NCI-H1417 treated with DMSO at 0.1 percent for 48 hours (cell line): ENCODE results near the gene CKM.
"Not testable (repeated sequence)": the region's sequence is repeated elsewhere in the genome, so short reads cannot be mapped to it uniquely, and the experiment has no call there.

Experiments used
- DNase-seq: peaks from one replicate; lab custom pipeline; 2025; lab: John Stamatoyannopoulos, UW

CKM gene

DNA sequence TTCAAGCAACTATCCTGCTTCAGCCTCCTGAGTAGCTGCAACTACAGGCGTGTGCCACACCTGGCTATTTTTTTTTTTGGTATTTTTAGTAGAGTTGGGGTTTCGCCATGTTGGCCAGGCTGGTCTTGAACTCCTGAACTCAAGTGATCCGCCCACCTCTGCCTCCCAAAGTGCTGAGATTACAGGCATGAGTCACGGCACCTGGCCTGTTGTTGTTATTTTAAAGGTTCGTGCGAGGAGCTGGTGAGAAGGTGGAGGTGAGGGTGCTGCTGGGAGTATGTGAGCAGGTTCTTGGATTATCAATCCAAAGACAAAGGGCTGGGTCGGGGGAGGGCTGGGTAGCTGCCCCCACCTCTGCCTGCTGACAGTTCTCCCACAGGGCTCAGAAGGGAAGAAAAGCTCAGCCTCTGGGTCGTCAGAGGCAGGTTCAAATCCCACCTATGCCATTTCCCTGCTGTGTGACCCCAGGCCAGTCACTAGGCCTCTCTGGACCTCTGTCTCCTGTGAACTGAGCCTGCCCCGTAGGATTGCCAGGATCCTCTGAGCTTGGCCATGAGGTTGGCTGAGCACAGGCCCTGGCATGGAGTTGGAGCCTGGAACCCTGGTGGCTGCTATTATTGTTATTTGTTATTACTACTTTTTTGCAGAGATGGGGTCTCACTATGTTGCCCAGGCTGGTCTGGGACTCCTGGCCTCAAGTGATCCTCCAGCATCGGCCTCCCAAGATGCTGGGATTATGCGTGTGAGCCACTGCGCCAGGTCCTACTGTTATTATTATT, 1.5 kb downstream of the CKM start:
- DNase-seq, result no peak

GRCh38 chr19:45315304-45315703, 7.4 kb downstream of the CKM start:
- no peak for DNase-seq

DNA sequence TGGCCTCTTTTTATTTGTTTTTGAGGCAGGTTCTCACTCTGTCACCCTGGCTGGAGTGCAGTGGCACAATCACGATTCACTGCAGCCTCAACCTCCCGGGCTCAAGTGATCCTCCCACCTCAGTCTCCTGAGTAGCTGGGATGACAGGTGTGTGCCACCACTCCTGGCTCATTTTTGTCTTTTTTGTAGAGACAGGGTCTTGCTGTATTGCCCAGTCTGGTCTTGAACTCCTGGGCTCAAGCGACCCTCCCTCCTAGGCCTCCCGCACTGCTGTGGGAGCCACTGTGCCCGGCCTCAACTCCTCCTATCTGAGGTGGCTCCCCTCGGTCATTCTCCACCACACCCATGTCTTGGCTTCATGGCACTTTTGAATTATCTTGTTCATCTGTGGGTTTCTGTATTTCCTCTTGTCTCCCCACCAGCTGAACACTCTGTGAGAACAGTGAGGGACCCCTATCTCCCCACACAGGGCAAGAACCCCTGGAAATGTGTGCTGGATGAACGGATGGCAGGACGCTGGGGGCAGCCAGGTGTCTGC, 7.9 kb downstream of the CKM start:
- DNase-seq, result no peak

- not testable (repeated sequence) for DNase-seq
Measured at GRCh38 chr19:45312285-45312684, 10.4 kb downstream of the CKM start.

GRCh38 chr19:45311621-45312020, 11.1 kb downstream of the CKM start:
- no peak for DNase-seq

GRCh38 chr19:45309322-45309721, 13.4 kb downstream of the CKM start:
- not testable (repeated sequence) for DNase-seq

DNA sequence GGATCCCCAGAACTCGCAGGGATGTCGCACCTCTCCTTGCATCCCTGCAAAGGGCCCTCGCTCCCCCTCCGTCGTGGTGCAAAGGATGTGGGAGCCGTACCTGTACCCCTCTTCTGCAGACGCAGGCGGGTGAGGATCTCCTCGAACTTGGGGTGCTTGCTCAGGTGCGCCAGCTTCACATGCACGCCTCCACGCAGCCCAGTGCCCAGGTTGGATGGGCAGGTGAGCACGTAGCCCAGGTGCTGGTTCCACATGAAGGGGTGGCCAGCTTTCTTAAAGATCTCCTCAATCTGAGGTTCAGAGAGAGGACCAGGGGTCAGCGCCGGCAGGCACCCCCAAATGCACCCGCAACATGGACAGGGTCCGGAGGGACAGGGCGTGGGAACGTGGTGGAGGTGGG, 15.3 kb downstream of the CKM start:
- no peak for DNase-seq

- no peak for DNase-seq
Measured at GRCh38 chr19:45306518-45307027, 16.1 kb downstream of the CKM start.

DNA sequence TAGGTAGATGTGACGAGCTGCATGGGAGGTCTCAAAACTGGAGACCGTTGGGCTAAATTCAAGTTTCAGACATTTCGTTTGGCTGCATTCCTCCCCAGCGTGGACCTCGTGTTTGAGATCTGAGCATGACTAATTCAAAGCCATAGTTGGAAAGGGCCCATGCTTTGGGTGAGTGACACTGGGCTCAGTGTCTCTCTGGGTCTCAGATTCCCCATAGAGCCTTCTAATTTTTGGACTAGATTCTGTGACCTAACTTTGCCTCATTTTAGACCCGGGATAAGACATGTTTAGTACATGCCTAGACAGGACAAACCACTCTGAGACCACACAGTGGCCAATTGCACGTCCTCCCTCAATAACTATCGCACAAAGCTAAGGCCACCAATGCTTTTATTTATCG, 16.6 kb downstream of the CKM start:
- DNase-seq, result no peak

- DNase-seq, result no peak
Measured at GRCh38 chr19:45305421-45305820, 17.3 kb downstream of the CKM start.

DNA sequence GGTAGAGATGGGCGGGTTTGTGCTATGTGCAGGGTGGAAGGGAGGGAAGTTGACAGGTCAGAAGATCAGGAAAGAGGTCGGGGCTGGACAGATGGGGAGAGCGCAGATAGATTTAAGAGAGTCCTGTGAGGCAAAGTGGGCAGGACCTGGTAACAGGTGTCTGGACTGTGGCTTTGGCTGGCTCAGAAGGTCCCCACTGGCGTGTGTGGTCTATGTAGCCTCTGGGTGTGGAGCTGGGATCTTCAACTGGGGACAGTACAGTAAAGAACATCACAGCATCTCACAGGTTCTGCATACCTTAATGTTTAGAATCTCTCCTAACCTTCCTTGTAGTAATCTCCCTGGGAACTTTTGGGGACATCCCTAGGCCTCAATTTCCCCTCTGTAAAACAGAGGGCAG, 17.7 kb downstream of the CKM start:
- no peak for DNase-seq

DNA sequence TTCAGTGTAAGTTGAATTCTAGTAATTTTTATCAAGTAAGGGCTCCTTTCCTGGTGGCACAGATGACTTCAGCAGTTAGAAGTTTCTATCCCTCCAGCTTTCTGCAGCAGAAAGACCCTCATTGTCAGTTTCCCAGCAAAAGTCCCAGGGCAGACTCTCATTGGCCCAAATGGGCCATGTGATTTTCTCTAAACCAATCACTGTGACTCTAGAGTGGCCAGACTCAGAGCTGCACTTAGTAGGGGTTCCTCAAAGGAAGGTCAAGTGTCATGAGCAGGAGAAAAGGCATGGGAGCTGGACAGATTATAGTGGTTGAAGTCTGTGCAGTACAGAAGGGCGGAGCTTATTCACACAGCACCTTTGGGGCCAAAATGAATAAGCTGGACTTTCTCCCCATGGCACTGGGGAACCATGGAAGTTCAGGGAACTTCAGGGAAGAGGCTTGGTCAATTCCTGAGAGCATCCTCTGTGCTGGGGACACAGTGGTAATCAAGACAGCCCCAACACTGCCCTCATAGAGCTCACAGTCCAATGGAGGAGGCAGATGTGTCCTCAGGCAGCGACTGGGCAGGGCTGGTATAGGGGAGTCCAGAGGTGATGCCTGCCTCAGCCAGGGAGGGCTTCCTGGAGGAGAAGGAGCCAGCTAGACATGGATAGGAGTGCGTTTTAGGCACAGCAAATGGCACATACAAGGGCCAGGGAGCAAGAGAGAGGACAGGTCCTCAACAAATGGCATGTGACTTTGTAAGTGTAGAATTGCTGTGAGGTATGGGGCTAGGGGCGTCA, 18.3 kb downstream of the CKM start:
- DNase-seq, result no peak

DNA sequence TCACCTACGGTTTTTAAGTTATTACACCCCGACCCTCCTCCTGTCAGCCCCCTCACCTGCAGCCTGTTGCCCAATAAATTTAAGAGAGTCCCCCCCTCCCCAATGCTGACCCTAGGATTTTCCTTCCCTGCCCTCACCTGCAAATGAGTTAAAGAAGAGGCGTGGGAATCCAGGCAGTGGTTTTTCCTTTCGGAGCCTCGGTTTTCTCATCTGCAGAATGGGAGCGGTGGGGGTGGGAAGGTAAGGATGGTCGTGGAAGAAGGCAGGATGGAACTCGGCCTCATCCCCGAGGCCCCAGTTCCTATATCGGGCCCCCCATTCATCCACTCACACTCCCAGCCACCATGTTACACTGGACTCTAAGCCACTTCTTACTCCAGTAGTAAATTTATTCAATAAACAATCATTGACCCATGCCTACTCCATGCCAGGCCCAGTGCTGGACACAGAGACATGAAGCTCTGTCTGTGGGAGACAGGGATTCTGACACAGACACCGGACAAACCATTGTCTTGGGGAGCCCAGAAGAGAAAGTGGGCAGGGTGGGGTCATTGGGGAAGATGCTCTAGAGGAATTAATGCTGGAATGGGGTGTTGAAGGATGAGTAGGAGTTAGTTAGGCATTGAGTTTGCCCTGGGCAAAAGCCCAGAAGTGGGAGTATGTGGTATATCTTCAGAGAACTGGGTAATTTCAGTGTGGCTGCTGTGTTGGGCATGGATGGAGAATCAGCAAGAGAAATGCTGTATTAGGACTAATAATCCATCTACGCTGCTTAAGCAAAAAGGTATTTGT, 19.2 kb downstream of the CKM start:
- no peak for DNase-seq

GRCh38 chr19:45302416-45302815, 20.3 kb downstream of the CKM start:
- DNase-seq, result no peak

GRCh38 chr19:45299719-45300118, 23.0 kb downstream of the CKM start:
- DNase-seq, result no peak

- no peak for DNase-seq
Measured at GRCh38 chr19:45298264-45298663, 24.4 kb downstream of the CKM start.

GRCh38 chr19:45297674-45298073, 25.0 kb downstream of the CKM start:
- no peak for DNase-seq

DNA sequence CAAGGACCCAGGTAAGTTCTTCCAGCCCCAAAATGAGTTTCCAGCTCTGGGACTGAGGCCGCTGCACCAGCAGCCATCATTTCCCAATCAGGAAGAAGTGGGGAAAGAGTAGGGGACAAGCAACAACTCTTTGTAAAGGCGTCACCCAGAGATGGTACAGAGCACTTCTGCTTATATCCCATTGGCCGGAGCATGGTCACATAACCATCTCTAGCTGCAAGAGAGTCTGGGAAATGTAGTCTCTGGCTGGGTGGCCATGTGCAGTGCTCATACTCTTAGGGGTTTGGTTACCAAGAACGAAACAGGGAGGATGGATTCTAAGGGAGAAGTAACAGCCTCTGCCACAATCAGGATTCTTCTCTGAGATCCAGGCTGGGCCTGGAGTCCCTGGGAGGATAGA, 26.3 kb downstream of the CKM start:
- no peak for DNase-seq

GRCh38 chr19:45295873-45296272, 26.8 kb downstream of the CKM start:
- DNase-seq, result no peak

GRCh38 chr19:45294291-45295029, 28.2 kb downstream of the CKM start:
- no peak for DNase-seq

DNA sequence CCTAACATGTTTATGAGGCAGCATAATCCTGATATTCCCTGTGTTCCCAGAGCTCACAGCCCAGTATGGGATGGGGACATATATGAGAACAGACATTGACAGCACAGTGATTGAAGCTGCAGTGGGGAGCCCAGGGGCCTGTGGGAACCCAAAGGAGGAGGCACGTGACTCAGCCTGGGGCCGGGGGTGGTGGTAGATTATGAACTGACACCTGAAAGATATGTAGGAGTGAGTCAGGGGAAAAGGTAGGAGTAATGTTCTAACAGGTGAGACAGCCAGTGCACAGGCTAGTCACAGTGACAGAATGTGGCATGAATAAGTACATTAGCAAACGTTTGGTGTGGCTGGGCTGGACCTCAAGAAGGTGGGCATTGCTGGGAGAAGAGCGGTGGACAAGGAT, 29.0 kb downstream of the CKM start:
- no peak for DNase-seq

DNA sequence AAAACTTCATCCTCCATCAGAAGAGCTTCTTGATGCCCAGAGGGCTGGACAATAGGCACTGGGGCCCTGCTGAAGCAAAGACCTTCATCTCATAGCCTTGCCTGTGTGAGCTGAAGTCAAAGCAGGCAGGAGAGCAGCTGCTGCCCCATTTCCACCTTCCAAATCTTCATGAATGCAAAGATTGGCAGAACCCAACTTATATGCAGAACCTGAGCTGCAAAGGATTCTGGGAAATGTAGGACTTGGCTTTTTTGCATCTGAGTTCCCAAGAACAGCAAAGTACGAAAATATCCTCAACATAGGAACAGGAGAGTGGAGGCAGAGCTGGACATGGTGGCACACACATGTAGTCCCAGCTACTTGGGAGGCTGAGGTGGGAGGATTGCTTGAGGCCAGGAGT, 30.8 kb downstream of the CKM start:
- no peak for DNase-seq
